Thyroid gland (tissue), 4 donors: Measurements from ENCODE around the gene SMKR1.

Experiments used
- POLR2A ChIP-seq, 2 donors: fragments of 450-650 bp; IDR thresholded peaks; one replicate each; pipeline ENCODE4 v1.6.1; 2017; ENCODE audit warnings: antibody characterized with exemption in 2 of 2, mild to moderate bottlenecking in 2 of 2, moderate library complexity in 1 of 2
- TF ChIP-seq, protein P1 (sequence below), 6 experiments: fragments of 200-600 bp in 3 of 6; fragments of 450-650 bp in 3 of 6; sonication (generic) in 3 of 6; IDR thresholded peaks; one replicate each; pipeline ENCODE4 v1.5.1; 2016 to 2019; ENCODE audit warnings: antibody characterized with exemption in 6 of 6, mild to moderate bottlenecking in 2 of 6, inconsistent platforms in 1 of 6, moderate library complexity in 1 of 6

DNA sequence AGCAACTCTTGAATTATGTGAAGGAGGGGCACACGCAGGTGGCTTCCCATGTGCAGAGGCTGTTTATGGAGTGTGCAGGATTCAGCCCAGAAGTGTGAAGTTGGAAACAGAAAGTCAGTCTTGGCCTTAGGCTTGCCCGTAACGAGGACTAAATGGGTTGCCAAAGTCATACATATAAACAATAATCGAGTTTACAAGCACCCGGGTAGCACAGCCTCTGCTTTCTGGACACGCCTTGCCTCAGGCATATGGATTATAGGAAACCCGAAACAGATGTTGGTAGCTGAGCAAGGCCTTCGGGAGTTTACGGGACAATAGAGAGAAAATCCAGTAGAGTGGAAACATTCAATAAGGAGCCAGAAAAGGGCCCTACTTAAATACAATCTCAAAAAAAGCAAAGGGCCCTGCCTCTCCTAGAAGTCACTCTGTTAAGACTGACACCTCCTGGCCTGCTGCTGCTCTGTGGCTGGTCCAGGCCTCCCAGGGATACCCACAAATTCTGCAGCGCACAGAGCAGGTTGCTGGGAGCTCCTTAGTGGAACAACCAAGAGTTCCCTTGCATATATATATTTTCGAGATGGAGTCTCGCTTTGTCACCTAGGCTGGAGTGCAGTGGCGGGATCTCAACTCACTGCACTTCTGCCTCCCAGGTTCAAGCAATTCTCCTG is 48.5 kb downstream of the SMKR1 start:
- TF ChIP-seq, protein P1, sequence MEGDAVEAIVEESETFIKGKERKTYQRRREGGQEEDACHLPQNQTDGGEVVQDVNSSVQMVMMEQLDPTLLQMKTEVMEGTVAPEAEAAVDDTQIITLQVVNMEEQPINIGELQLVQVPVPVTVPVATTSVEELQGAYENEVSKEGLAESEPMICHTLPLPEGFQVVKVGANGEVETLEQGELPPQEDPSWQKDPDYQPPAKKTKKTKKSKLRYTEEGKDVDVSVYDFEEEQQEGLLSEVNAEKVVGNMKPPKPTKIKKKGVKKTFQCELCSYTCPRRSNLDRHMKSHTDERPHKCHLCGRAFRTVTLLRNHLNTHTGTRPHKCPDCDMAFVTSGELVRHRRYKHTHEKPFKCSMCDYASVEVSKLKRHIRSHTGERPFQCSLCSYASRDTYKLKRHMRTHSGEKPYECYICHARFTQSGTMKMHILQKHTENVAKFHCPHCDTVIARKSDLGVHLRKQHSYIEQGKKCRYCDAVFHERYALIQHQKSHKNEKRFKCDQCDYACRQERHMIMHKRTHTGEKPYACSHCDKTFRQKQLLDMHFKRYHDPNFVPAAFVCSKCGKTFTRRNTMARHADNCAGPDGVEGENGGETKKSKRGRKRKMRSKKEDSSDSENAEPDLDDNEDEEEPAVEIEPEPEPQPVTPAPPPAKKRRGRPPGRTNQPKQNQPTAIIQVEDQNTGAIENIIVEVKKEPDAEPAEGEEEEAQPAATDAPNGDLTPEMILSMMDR (IDR thresholded peaks at IDR 0.05): no peak
- TF ChIP-seq POLR2A (IDR thresholded peaks at IDR 0.05): no peak
